LoVo (cell line): ENCODE results near the gene FNDC3B.
"Not testable (repeated sequence)": the region's sequence is repeated elsewhere in the genome, so short reads cannot be mapped to it uniquely, and the experiment has no call there.

Experiments
- DNase-seq: peaks from one replicate; pipeline ENCODE4 v3.0.0-alpha.2; 2016; ENCODE audit warnings: low spot score

FNDC3B gene

GRCh38 chr3:172031996-172032395 lies 7.4 kb upstream of the FNDC3B start:
- DNase-seq: no peak

- DNase-seq: no peak
Observed at GRCh38 chr3:172033396-172033795, 6.0 kb upstream of the FNDC3B start.

- DNase-seq: peak; percentile 30
Observed at GRCh38 chr3:172034786-172035685, 4.3 kb upstream of the FNDC3B start.

DNA sequence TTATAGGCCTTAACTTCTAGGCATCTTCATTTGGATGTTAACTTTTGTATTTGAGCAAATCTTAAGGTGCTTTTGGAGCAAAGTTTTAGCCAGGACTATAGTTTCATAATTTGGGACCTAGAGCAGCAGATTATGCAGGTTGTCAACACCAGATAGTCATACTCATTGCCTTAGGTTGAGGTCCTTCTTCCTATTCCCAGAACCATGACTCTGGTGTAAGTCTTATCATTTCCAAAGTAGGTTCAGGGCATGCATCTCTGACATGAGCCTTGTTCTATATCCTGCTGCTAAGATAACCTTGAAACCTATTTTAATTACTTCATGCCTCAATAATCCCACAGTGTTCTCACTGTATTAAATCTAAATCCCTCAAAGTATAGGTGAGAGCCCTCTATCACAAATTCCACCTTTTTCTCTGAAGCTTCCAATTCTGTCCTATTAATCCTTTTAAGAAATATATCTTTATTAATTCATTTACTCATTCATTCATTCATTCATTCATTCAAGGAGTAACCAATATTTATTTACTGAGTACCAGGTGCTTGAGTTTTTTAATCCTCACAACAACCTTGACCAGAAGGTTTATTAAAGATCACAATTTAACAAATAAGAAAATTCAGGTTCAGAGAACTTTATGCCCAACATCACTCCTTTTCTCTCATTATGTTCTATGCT lies 2.7 kb upstream of the FNDC3B start:
- no peak for DNase-seq

DNA sequence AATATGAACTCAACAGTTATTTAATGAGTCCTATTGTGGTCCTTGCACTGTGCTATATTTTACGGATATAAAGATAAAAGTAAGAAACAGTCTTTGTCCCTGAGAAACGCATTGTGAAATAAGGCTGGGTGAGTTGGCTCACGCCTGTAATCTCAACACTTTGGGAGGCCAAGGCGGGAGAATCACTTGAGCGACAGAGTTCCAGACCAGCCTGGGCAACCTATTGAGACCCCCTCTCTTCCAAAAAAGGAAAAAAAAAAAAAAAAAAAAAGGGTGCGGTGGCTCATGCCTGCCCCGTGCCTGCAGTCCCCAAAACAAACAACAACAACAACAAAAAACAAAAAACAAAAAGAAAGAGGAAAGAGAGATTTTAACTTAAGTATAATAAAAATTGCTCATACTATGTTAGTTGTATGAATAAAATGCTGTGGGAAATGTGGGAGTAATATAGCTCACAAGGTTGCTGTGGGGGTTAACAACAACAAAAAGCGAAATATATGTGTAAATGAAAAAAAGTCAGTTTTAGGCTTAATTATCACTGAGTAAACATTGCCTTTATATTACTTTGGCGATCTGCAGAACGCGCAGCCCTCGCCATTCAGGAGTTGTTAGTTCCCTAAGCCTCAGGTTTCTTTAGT lies 461 bp upstream of the FNDC3B start:
- no peak for DNase-seq

GRCh38 chr3:172040078-172040980 lies 951 bp downstream of the FNDC3B start:
- DNase-seq: peak; percentile 58

DNA sequence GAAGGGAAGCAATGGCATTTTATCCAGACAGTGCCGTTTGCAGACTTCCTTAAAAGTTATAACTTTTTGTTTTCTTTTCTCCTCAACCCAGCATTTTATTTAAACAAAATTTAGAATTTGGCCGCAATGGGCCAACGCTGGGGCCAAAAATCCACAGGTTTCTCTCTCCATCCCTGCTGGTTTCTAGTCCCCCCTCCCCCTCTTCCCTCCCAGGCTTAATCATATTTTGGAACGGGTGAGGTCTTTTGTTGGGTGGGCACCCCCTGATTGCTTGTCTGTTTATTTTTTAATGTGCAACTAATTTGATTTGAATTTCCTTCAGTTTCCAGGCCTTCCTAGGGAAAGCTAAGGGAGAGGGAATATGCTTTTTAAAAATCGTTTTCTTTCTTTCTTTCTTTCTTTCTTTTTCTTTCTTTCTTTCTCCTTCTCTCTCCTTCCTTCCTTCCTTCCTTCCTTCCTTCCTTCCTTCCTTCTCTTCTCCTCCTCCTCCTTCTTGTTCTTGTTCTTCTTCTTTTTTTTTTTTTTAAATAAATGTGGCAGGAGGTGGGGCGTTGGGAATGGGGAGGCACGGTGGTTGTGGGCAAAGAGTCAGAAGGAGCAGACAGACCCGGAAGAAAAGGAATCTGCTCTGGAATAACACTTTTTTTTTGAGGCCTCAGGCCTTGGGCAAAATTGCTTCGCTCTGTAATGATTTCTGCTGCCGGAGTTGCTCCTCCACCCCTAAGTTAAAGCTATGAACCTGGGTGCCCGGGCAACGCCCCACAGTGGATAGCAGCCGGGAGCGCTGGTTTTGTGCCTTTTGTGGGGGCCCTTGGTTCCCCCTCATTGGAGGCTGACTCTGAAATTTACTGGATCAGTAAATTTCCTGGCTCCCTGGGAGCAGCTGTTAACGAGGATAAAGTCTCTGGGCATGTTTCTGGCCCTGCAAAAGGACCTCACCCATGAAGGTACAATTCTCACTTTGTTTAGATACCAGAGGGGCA lies 1.9 kb downstream of the FNDC3B start:
- DNase-seq: peak; percentile 19

DNA sequence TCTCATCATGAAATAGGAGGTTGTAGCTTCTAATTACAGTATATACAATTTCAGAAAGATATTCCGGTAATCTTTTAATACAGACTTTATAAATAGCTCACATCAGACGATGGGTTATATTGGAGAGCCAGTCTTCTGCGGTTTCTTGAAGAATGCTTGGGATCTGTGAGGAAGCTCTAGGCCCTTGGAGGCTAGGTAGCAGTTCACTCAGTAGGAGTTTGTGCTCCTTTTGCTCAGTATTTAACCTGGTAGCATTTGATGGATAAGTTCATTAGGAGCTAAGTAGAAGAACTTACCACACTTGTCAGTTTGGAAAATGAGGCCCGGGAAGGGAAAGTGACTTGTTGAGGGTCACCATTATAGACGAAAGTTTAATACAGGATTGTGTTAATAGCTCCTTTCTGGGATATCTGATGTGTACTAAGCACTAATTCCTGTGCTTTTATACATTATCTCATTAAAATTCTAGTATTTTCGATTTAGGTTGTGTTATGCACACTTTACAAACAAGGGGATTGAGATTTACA lies 2.8 kb downstream of the FNDC3B start:
- no peak for DNase-seq

DNA sequence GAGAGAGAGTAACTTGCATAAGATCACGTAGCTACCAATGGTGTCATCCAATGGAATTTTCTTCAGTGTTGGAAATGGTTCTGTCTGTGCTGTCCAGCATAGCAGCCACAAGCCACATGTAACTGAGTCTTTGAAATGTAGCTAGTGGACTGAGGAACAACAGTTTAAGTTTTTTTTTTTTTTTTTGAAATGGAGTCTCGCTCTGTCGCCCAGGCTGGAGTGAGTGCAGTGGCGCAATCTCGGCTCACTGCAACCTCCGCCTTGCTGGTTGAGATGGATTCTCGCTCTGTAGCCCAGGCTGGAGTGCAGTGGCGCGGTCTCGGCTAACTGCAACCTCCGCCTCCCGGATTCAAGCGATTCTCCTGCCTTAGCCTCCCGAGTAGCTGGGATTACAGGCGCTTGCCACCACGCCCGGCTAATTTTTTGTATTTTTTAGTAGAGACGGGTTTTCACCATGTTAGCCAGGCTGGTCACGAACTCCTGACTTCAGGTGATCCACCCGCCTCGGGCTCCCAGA lies 3.3 kb downstream of the FNDC3B start:
- not testable (repeated sequence) for DNase-seq

DNA sequence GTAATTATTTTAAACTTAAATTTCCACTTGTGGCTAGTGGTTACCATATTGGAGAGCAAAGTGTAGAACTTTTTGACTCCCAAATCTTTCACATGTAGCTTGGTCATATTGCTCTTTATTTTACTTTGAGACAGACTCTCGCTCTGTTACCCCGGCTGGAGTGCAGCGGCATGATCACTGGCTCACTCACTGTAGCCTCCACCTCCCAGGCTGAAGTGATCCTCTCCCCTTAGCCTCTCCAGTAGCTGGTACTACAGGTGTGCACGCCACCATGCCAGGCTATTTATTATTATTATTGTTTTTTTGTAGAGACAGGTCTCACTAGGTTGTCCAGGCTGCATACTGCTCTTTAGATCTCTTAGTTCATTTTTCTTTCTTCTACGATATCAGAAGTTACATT lies 3.9 kb downstream of the FNDC3B start:
- no peak for DNase-seq

DNA sequence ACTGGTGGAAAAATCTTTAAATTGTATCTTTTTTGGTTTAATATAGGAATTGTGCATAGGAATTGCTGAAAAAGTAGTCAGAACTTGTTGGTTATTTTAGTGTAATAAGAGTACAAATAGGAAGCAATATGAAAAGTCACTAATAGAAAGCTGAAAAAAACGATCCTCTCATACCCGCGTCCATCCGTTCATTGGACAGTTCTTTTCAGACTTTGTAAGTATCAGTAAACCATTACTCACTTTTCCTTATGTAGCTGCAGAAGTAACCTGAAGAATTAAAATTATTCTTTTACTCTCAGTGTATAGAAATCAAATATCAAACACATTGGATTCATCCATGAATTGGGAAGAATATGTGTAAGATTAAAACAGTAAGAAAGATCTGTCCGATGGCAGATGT lies 4.4 kb downstream of the FNDC3B start:
- no peak for DNase-seq

DNA sequence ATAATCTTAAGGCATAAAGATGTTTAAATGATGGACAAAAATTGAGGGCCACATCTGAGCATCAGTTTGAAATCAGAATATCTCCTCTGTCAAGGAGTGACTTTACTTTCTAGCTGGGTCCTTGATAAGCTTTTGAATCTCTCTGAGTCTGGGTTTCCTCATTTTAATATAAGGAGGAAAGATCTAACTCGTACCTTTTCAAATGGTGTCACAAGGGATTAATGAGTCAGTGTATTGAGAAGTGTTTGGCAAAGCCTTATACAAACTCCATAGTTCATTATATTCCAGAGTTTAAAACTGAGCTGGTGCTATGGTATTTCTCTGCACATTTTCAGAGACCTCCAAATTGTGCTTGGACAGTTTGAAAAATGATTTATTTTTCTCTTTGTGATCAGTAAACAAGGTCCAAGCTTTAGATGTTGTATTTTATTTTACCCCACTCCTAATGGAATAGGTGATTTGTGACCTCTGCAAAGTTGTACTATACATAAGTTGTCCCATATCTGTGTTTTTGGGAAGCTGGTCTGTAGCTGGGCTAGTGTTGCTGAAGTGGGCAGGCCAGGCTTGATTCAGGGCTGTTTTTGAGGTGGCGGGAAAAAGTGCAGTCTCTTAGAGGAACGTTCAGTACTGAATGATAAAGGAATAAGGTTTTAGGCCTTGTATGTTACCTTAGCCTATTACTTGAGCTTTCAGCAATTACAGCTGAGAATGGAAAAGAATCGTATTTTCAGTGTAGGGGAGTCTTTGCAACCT lies 5.6 kb downstream of the FNDC3B start:
- DNase-seq: no peak

DNA sequence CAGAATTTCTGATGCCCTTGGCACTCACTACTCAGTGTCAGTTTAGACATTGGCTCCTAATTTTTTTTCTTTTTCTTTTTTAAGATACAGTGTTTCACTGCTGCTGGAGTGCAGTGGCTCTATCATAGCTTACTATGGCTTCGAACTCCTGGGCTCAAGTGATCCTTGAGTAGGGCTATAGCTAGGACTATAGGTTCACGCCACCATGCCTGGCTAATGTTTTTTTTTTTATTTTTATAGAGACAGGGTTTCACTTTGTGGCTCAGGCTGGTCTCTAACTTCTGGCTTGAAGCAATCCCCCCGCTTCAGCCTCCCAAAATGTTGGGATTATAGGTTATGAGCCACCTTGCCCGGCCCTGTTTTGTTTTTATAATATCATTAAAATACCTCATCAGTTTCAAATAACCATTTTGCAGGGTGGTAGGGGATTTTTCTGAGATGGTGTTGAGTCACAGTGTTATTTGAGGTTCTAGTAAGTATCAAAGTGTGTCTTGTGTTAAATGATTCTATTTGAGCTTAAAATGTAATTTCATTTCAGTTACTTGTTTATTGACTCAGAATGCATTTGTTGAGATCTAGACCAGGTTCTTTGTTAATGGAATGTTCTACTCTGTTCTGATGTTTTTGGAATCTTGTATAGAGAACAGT lies 7.0 kb downstream of the FNDC3B start:
- no peak for DNase-seq

DNA sequence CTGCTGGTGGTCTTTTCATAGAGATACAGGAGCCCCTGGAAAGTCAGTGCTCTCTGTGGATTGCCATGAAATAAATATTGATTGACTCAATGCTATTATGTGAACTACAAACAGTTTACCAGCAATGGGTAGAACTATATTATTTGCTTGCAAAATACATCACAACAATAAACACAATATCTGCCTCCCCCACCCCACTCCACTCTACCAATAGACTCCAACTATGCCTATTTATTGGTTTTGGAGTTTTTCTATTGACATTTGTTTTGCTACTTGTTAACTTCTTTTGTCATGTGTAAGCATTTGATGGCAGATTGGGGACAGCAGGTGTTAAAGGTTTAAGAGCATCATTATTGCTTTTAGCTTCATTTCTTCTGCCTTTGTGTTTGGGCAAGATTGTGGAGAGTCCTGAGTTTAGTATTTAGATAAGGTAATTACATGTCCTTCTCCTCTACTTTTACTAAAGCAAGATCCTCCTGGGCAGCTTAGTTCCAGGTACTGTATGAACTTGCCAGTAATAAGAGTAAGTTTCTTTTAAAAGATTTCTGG lies 8.3 kb downstream of the FNDC3B start:
- DNase-seq: no peak

DNA sequence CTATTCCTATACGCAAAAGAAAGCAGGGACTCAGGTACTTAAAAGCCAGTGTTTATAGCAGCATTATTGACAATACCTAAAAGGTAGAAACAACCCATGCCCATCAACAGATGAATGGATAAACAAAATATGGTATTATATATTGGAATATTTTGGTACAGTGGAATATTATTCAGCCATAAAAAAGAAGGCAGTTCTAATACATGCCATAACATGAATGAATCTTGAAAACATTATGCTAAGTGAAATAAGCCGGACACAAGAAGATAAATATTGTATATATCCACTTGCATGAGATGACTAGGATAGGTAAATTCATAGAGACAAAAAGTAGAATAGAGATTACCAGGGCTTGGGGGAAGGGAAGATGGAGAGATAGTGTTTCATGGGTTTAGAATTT lies 9.2 kb downstream of the FNDC3B start:
- no peak for DNase-seq

- no peak for DNase-seq
Observed at GRCh38 chr3:172051310-172051956, 12.1 kb downstream of the FNDC3B start.

DNA sequence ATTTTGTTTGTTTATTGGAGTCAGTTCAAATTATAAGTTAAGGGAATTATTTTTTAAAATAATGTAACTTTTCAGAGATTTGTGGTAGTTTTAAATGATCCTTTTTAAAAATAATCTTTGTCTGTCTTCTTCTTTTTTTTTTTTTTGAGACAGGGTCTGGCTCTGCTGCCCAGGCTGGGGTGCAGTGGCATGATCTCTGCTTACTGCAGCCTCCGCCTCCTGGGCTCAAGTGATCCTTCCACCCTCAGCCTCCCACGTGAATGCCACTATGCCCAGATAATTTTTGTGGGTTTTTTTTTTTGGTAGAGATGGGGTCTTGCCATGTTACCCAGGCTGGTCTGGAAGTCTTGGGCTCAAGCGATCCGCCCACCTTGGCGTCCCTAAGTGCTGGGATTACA lies 12.6 kb downstream of the FNDC3B start:
- no peak for DNase-seq

DNA sequence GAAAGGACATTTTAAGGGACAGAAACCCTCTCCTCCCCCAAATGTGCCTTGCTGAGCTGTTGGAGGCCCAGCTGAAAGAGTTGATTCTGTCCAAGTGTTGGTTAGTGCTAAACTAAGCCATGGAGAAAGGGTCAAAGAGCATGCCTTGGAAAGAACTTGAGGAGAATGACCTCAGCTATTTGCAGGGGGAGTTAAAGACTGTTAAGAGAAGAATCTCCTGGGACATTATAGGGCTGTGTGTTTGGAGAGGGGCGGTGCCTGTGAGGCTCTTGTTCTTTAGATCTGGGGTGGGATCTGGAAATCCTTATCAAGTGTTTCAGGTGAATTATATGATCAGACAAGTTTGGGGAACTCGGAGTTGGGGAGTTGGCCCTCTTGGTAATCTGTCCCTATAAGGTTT lies 13.0 kb downstream of the FNDC3B start:
- DNase-seq: no peak
